ENCODE measurements around the gene NEK3. TPM values are rescaled to one million over a fixed set of nuclear protein-coding genes. Genes with fewer than 3 reads are reported as not detected.

NEK3 gene
- total and polyA plus RNA-seq, 2 of the 4 experiments (the other 2 are of a cell fraction) = 3.6 to 9.2 TPM

DNA sequence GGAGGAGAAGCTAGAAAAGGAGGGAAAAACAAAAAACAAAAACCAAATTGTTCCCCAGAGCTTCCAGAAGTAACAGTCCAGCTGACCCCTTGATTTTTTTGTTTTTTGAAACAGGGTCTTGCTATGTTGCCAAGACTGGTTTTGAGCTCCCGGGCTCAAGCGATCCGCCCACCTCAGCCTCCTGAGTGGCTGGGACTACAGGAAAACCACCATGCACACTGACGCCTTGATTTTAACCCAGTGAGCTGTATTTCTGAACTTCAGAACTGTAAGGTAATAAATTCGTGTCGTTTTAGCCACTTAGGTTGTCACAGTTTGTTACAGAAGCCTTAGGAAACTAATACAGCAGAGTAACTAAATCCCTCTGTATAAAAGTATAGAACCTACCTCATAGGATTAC, 1.1 kb upstream of the NEK3 start:
- H4K5ac ChIP-seq (ENCODE audit: low read depth, low read length) = no peak overlapping the region
- H3K4ac ChIP-seq (ENCODE audit: low read depth, low read length) = no peak overlapping the region
- peaks cover 7% of the 10 kb centered on the region for H3K4me1 ChIP-seq (ENCODE audit: control insufficient read depth, insufficient read depth, low read length)
- H3K9ac ChIP-seq (ENCODE audit: low read depth, low read length) = no peak overlapping the region
- no peak overlapping the region for H3K14ac ChIP-seq (replicated peaks; ENCODE audit: low read depth, low read length)
- dilution Hi-C loops (cut with HindIII; ENCODE audit: low sequenced_read_pairs, unreplicated experiment) (no loop called here), intact Hi-C loops (cut with micrococcal nuclease) (no loop called here), in situ Hi-C loops (cut with MboI; ENCODE audit: low sequenced_read_pairs) (no loop called here)
- no peak overlapping the region for H2BK20ac ChIP-seq (ENCODE audit: low read depth, low read length)
- H3K9me1 ChIP-seq (ENCODE audit: insufficient read depth, low read length) = peaks cover 6% of the 10 kb centered on the region; the same call in 1 of the 2 replicates
- no peaks in the 10 kb centered on the region for H3K36me3 ChIP-seq (ENCODE audit: control insufficient read depth, insufficient read depth, low read length)
- H4K91ac ChIP-seq (ENCODE audit: insufficient read depth, low read depth, low read length) = no peak overlapping the region
- no peak overlapping the region for H2BK5ac ChIP-seq (ENCODE audit: low read depth, low read length, poor library complexity, severe bottlenecking)
- BruUV-seq (replicated peaks) = no TSS peak
- CTCF ChIA-PET = no interaction called here
- no peak overlapping the region for H3K4me2 ChIP-seq (ENCODE audit: low read depth, low read length)
- H3K9me3 ChIP-seq (ENCODE audit: control insufficient read depth, insufficient read depth, low read length) = no peaks in the 10 kb centered on the region
- no peak overlapping the region for H2AK5ac ChIP-seq (ENCODE audit: low read depth, low read length)
- ATAC-seq (ENCODE audit: low read depth) (no peak), DNase-seq (no peak)
- no peak overlapping the region for H3K56ac ChIP-seq (ENCODE audit: extremely low read depth, insufficient read depth, low read length)
- no peak overlapping the region for H3K4me3 ChIP-seq (ENCODE audit: insufficient read depth, low read depth, low read length)
- no peak overlapping the region for H3K18ac ChIP-seq (ENCODE audit: low read depth, low read length)
- no peak overlapping the region for H3K23ac ChIP-seq (ENCODE audit: low read depth, low read length)
- H2BK15ac ChIP-seq (ENCODE audit: low read depth, low read length) = no peak overlapping the region
- POLR2A ChIA-PET (ENCODE audit: unreplicated experiment) = no interaction called here
- no peaks in the 10 kb centered on the region for H4K20me1 ChIP-seq (ENCODE audit: insufficient read depth, low read length)
- TF ChIP-seq MAFK (IDR thresholded peaks at IDR 0.05; ENCODE audit: low read depth, low read length) = no peak
- TF ChIP-seq POLR2A (IDR thresholded peaks at IDR 0.05; ENCODE audit: low read depth, low read length) = no peak
- TF ChIP-seq, protein P1, sequence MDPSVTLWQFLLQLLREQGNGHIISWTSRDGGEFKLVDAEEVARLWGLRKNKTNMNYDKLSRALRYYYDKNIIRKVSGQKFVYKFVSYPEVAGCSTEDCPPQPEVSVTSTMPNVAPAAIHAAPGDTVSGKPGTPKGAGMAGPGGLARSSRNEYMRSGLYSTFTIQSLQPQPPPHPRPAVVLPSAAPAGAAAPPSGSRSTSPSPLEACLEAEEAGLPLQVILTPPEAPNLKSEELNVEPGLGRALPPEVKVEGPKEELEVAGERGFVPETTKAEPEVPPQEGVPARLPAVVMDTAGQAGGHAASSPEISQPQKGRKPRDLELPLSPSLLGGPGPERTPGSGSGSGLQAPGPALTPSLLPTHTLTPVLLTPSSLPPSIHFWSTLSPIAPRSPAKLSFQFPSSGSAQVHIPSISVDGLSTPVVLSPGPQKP (IDR thresholded peaks at IDR 0.05; ENCODE audit: borderline replicate concordance, low read depth, low read length) = no peak
- no peak for TF ChIP-seq FOS (IDR thresholded peaks at IDR 0.05; ENCODE audit: low read depth, low read length)
- TF ChIP-seq RCOR1 (IDR thresholded peaks at IDR 0.05; ENCODE audit: insufficient replicate concordance, low read length) = no peak
- no peak for TF ChIP-seq RAD21 (IDR thresholded peaks at IDR 0.05; ENCODE audit: low read length)
- TF ChIP-seq RFX5 (IDR thresholded peaks at IDR 0.05; ENCODE audit: low read depth, low read length) = no peak
- TF ChIP-seq, protein P2, sequence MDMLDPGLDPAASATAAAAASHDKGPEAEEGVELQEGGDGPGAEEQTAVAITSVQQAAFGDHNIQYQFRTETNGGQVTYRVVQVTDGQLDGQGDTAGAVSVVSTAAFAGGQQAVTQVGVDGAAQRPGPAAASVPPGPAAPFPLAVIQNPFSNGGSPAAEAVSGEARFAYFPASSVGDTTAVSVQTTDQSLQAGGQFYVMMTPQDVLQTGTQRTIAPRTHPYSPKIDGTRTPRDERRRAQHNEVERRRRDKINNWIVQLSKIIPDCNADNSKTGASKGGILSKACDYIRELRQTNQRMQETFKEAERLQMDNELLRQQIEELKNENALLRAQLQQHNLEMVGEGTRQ (IDR thresholded peaks at IDR 0.05; ENCODE audit: low read depth, low read length) = no peak
- no peak for TF ChIP-seq CHD1 (IDR thresholded peaks at IDR 0.05; ENCODE audit: low read depth, low read length)
- no peak for TF ChIP-seq MAZ (IDR thresholded peaks at IDR 0.05; ENCODE audit: borderline replicate concordance, low read depth, low read length)
- TF ChIP-seq BHLHE40 (IDR thresholded peaks at IDR 0.05; ENCODE audit: low read depth, low read length) = no peak
- TF ChIP-seq SMC3 (IDR thresholded peaks at IDR 0.05; ENCODE audit: low read depth, low read length) = no peak
- TF ChIP-seq, protein P3, sequence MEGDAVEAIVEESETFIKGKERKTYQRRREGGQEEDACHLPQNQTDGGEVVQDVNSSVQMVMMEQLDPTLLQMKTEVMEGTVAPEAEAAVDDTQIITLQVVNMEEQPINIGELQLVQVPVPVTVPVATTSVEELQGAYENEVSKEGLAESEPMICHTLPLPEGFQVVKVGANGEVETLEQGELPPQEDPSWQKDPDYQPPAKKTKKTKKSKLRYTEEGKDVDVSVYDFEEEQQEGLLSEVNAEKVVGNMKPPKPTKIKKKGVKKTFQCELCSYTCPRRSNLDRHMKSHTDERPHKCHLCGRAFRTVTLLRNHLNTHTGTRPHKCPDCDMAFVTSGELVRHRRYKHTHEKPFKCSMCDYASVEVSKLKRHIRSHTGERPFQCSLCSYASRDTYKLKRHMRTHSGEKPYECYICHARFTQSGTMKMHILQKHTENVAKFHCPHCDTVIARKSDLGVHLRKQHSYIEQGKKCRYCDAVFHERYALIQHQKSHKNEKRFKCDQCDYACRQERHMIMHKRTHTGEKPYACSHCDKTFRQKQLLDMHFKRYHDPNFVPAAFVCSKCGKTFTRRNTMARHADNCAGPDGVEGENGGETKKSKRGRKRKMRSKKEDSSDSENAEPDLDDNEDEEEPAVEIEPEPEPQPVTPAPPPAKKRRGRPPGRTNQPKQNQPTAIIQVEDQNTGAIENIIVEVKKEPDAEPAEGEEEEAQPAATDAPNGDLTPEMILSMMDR (conservative IDR thresholded peaks at IDR 0.05; ENCODE audit: low read depth, low read length) = no peak
- no peak for TF ChIP-seq NFE2L2 (IDR thresholded peaks at IDR 0.05; ENCODE audit: low read depth, low read length)
- TF ChIP-seq CEBPB (IDR thresholded peaks at IDR 0.05; ENCODE audit: low read depth, low read length) = no peak
- no peak for TF ChIP-seq MXI1 (IDR thresholded peaks at IDR 0.05; ENCODE audit: borderline replicate concordance, low read depth, low read length)
- no peak overlapping the region for H2BK120ac ChIP-seq (ENCODE audit: low read depth, low read length)
- H4K8ac ChIP-seq (ENCODE audit: low read depth in 2 of 2, low read length in 2 of 2) = no peak overlapping the region
- no peak overlapping the region for H2AFZ ChIP-seq (replicated peaks; ENCODE audit: low read length, poor library complexity)
- H3K27me3 ChIP-seq (ENCODE audit: control insufficient read depth, insufficient read depth, low read length) = no peaks in the 10 kb centered on the region
- H2AK9ac ChIP-seq (replicated peaks; ENCODE audit: low read depth, low read length, poor library complexity) = no peak overlapping the region
- no CpG with 5 or more reads among the region's 6 CpGs for WGBS, 2 experiments (ENCODE audit: extremely low coverage in 2 of 2, insufficient read length in 1 of 2)
- peaks cover 17 to 20% of the 10 kb centered on the region in 2 experiments for H3K79me1 ChIP-seq (ENCODE audit: low read depth in 1 of 2, low read length in 2 of 2)
- H3K27ac ChIP-seq (ENCODE audit: insufficient read depth, low read length) = no peak overlapping the region
